Nephron progenitor cell (in vitro differentiated cells): ENCODE measurements around the gene CASP1.
"Not testable (repeated sequence)": the region's sequence is repeated elsewhere in the genome, so short reads cannot be mapped to it uniquely, and the experiment has no call there.

Source experiments
- DNase-seq: peaks from one replicate; pipeline ENCODE4 v3.0.0; 2021
- H3K27ac Mint-ChIP-seq: 2 replicates; pipeline ENCODE4 v1.8.0; 2021; ENCODE audit warnings: mild to moderate bottlenecking, moderate library complexity, mixed read lengths
- H3K27me3 Mint-ChIP-seq: 2 replicates; pipeline ENCODE4 v1.8.0; 2021; ENCODE audit warnings: mild to moderate bottlenecking, low read depth, mixed read lengths; ENCODE audit not compliant: poor library complexity
- H3K36me3 Mint-ChIP-seq: 2 replicates; pipeline ENCODE4 v1.8.0; 2021; ENCODE audit warnings: low read depth, mixed read lengths
- H3K4me1 Mint-ChIP-seq: 2 replicates; pipeline ENCODE4 v1.8.0; 2021; ENCODE audit warnings: mixed read lengths
- H3K4me3 Mint-ChIP-seq: 2 replicates; pipeline ENCODE4 v1.8.0; 2021; ENCODE audit warnings: mild to moderate bottlenecking, moderate library complexity, mixed read lengths
- H3K9me3 Mint-ChIP-seq: 2 replicates; pipeline ENCODE4 v1.8.0; 2021; ENCODE audit warnings: mild to moderate bottlenecking, moderate library complexity, mixed read lengths
- CTCF ChIP-seq: fragments of 200-600 bp; sonication (generic); IDR thresholded peaks from 2 replicates; pipeline ENCODE4 v1.5.0; 2021; ENCODE audit warnings: antibody characterized with exemption

CASP1 gene

GRCh38 chr11:105073456-105074165, 38.7 kb upstream of the CASP1 start:
- no peak overlapping the region for H3K27ac Mint-ChIP-seq
- no peak for TF ChIP-seq CTCF
- no peaks in the 10 kb centered on the region for H3K9me3 Mint-ChIP-seq
- H3K36me3 Mint-ChIP-seq, result no peaks in the 10 kb centered on the region
- DNase-seq, result no peak
- peaks cover 9% of the 10 kb centered on the region for H3K27me3 Mint-ChIP-seq
- H3K4me1 Mint-ChIP-seq, result no peaks in the 10 kb centered on the region
- H3K4me3 Mint-ChIP-seq, result no peak overlapping the region

- H3K27me3 Mint-ChIP-seq, H3K9me3 Mint-ChIP-seq, DNase-seq, H3K27ac Mint-ChIP-seq, H3K36me3 Mint-ChIP-seq, H3K4me3 Mint-ChIP-seq, H3K4me1 Mint-ChIP-seq: not testable (repeated sequence)
Observed at GRCh38 chr11:105072080-105072479, 37.1 kb upstream of the CASP1 start.

GRCh38 chr11:105071089-105071732, 36.3 kb upstream of the CASP1 start:
- H3K4me1 Mint-ChIP-seq, result no peaks in the 10 kb centered on the region
- H3K9me3 Mint-ChIP-seq, result no peaks in the 10 kb centered on the region
- no peaks in the 10 kb centered on the region for H3K36me3 Mint-ChIP-seq

GRCh38 chr11:105070306-105070705, 35.4 kb upstream of the CASP1 start:
- no peak overlapping the region for H3K4me3 Mint-ChIP-seq
- H3K9me3 Mint-ChIP-seq, result no peaks in the 10 kb centered on the region
- H3K27ac Mint-ChIP-seq, result no peak overlapping the region
- peaks cover 5% of the 10 kb centered on the region for H3K27me3 Mint-ChIP-seq
- TF ChIP-seq CTCF, result no peak
- no peak for DNase-seq
- H3K36me3 Mint-ChIP-seq, result no peaks in the 10 kb centered on the region
- no peaks in the 10 kb centered on the region for H3K4me1 Mint-ChIP-seq

More at GRCh38 chr11:105071089-105071732, 36.3 kb upstream of the CASP1 start:
- Mint-ChIP-seq H3K4me3 (no peak overlapping the region), H3K27ac (no peak overlapping the region), H3K27me3 (peaks cover 5% of the 10 kb centered on the region)
- no peak for DNase-seq
- TF ChIP-seq CTCF, result no peak

GRCh38 chr11:105069749-105070148, 34.8 kb upstream of the CASP1 start:
- not testable (repeated sequence) for H3K4me3 Mint-ChIP-seq, H3K36me3 Mint-ChIP-seq, DNase-seq, H3K27me3 Mint-ChIP-seq, H3K4me1 Mint-ChIP-seq, H3K27ac Mint-ChIP-seq, H3K9me3 Mint-ChIP-seq

GRCh38 chr11:105063245-105063941, 28.4 kb upstream of the CASP1 start:
- DNase-seq, H3K27ac Mint-ChIP-seq, H3K36me3 Mint-ChIP-seq, H3K4me3 Mint-ChIP-seq, H3K9me3 Mint-ChIP-seq, H3K4me1 Mint-ChIP-seq, H3K27me3 Mint-ChIP-seq: not testable (repeated sequence)

GRCh38 chr11:105057432-105057831, 22.5 kb upstream of the CASP1 start:
- H3K9me3 Mint-ChIP-seq, result no peaks in the 10 kb centered on the region
- no peak for DNase-seq
- no peak overlapping the region for H3K27ac Mint-ChIP-seq
- no peak for TF ChIP-seq CTCF
- no peak overlapping the region for H3K4me3 Mint-ChIP-seq
- H3K36me3 Mint-ChIP-seq, result no peaks in the 10 kb centered on the region
- H3K27me3 Mint-ChIP-seq, result peaks cover 3% of the 10 kb centered on the region
- H3K4me1 Mint-ChIP-seq, result no peaks in the 10 kb centered on the region
